C4-2B (cell line): ENCODE measurements around the gene ORM2.

ENCODE experiments used
- H3K27ac ChIP-seq: fragments of 450-650 bp; 2 replicates; pipeline ENCODE4 v1.5.1; 2017
- CTCF ChIP-seq: fragments of 450-650 bp; conservative IDR thresholded peaks from 2 replicates; pipeline ENCODE4 v1.5.1; 2017; ENCODE audit warnings: mild to moderate bottlenecking
- ZFX ChIP-seq: fragments of 450-650 bp; IDR thresholded peaks from 2 replicates; pipeline ENCODE4 v1.6.1; 2017

ORM2 gene

GRCh38 chr9:114304416-114305188 lies 25.1 kb upstream of the ORM2 start:
- TF ChIP-seq CTCF (no peak), ZFX (no peak)
- no peak overlapping the region for H3K27ac ChIP-seq

GRCh38 chr9:114307899-114308267 lies 21.8 kb upstream of the ORM2 start:
- TF ChIP-seq ZFX (no peak), CTCF (no peak)
- no peak overlapping the region for H3K27ac ChIP-seq

GRCh38 chr9:114308361-114308950 lies 21.2 kb upstream of the ORM2 start:
- no peak for TF ChIP-seq CTCF
- no peak for TF ChIP-seq ZFX
- no peak overlapping the region for H3K27ac ChIP-seq

- no peak overlapping the region for H3K27ac ChIP-seq
- TF ChIP-seq CTCF (no peak), ZFX (no peak)
Measured at GRCh38 chr9:114309096-114309495, 20.6 kb upstream of the ORM2 start.

GRCh38 chr9:114310471-114311450 lies 18.9 kb upstream of the ORM2 start:
- TF ChIP-seq CTCF (no peak), ZFX (no peak)
- no peak overlapping the region for H3K27ac ChIP-seq

GRCh38 chr9:114311571-114312512 lies 17.8 kb upstream of the ORM2 start:
- TF ChIP-seq ZFX (no peak), CTCF (no peak)

More at GRCh38 chr9:114311571-114312512, 17.8 kb upstream of the ORM2 start:
- H3K27ac ChIP-seq, result no peak overlapping the region
